Prostate gland (tissue), 2 donors: ENCODE results near the gene FABP2.

Experiments used
- CTCF ChIP-seq, 4 experiments: fragments of 200-600 bp in 2 of 4; fragments of 450-650 bp in 2 of 4; sonication (generic) in 2 of 4; IDR thresholded peaks; 1 replicate in 3 of 4; 2 replicates in 1 of 4; pipeline ENCODE4 v1.5.1; 2016 to 2019; ENCODE audit warnings: antibody characterized with exemption in 4 of 4, mild to moderate bottlenecking in 2 of 4, moderate library complexity in 2 of 4
- POLR2A ChIP-seq: fragments of 450-650 bp; IDR thresholded peaks from one replicate; pipeline ENCODE4 v1.6.1; 2016; ENCODE audit warnings: antibody characterized with exemption, mild to moderate bottlenecking
- POLR2AphosphoS5 ChIP-seq: sonication (generic); formaldehyde crosslinking; IDR thresholded peaks from one replicate; pipeline ENCODE4 v1.6.1; 2017; ENCODE audit warnings: antibody characterized with exemption

GRCh38 chr4:119271361-119272085 is 50.4 kb downstream of the FABP2 start:
- no peak for TF ChIP-seq POLR2A
- no peak for TF ChIP-seq CTCF (IDR thresholded peaks at IDR 0.05)
- TF ChIP-seq POLR2AphosphoS5, result no peak
